PC-9 (cell line): Measurements from ENCODE around the gene SENP8.

ENCODE experiments used
- EZH2 ChIP-seq: fragments of 200-600 bp; sonication (generic); IDR thresholded peaks from 2 replicates; pipeline ENCODE4 v1.8.0; 2017; ENCODE audit warnings: antibody characterized with exemption, low read depth
- TF ChIP-seq, protein P1 (sequence below): fragments of 200-600 bp; sonication (generic); conservative IDR thresholded peaks from 2 replicates; pipeline ENCODE4 v1.6.1; 2017; ENCODE audit warnings: mixed run types, antibody characterized with exemption, mild to moderate bottlenecking, moderate library complexity

DNA sequence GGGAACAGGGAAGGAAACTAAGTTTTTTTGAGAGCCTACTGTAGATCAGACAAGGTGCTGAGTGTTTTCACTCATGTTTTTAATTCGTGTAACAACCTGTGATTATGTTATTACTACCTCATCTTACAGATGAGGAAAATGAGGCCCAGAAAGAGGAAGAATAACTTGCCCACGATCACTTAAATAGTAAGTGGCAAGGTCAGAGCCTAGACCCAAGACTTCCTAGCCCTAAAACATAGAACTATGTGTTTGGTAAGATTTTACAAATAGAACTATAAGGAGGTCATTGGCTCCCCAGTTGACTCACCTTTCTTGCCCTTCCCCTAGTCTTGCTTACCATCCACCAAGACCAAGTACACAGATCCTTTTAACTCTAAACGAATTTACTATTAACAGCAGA, 13.7 kb downstream of the SENP8 start:
- TF ChIP-seq, protein P1, sequence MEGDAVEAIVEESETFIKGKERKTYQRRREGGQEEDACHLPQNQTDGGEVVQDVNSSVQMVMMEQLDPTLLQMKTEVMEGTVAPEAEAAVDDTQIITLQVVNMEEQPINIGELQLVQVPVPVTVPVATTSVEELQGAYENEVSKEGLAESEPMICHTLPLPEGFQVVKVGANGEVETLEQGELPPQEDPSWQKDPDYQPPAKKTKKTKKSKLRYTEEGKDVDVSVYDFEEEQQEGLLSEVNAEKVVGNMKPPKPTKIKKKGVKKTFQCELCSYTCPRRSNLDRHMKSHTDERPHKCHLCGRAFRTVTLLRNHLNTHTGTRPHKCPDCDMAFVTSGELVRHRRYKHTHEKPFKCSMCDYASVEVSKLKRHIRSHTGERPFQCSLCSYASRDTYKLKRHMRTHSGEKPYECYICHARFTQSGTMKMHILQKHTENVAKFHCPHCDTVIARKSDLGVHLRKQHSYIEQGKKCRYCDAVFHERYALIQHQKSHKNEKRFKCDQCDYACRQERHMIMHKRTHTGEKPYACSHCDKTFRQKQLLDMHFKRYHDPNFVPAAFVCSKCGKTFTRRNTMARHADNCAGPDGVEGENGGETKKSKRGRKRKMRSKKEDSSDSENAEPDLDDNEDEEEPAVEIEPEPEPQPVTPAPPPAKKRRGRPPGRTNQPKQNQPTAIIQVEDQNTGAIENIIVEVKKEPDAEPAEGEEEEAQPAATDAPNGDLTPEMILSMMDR = no peak
- no peak for TF ChIP-seq EZH2
